Liver (tissue), 9 donors: ENCODE measurements around the gene SLC29A3. TPM values are rescaled to one million over a fixed set of nuclear protein-coding genes. Genes with fewer than 3 reads are reported as not detected.

ENCODE experiments used
- DNase-seq: peaks from one replicate; pipeline ENCODE4 v3.0.0-alpha.2; 2017; ENCODE audit warnings: low spot score
- H3K27ac ChIP-seq, 2 donors: one replicate each; pipeline ENCODE4 v1.7.0; 2013; ENCODE audit warnings: inconsistent platforms in 2 of 2, low read length in 2 of 2, control low read depth in 1 of 2, low read depth in 1 of 2, mild to moderate bottlenecking in 1 of 2
- H3K27me3 ChIP-seq, 4 donors: one replicate each; pipeline versions ENCODE4 v1.6.1 to v1.7.0; 2013; ENCODE audit warnings: low read length in 3 of 4, inconsistent platforms in 1 of 4, mild to moderate bottlenecking in 1 of 4, moderate library complexity in 1 of 4; ENCODE audit not compliant: control insufficient read depth in 4 of 4, insufficient read depth in 4 of 4
- H3K36me3 ChIP-seq, 4 donors: one replicate each; pipeline versions ENCODE4 v1.6.1 to v1.7.0; 2013; ENCODE audit warnings: low read length in 3 of 4, mild to moderate bottlenecking in 3 of 4, low read depth in 1 of 4, moderate library complexity in 1 of 4; ENCODE audit not compliant: control insufficient read depth in 4 of 4, insufficient read depth in 3 of 4
- H3K4me1 ChIP-seq, 4 donors: one replicate each; pipeline versions ENCODE4 v1.6.1 to v1.7.0; 2013; ENCODE audit warnings: low read length in 3 of 4, mild to moderate bottlenecking in 3 of 4, moderate library complexity in 1 of 4; ENCODE audit not compliant: control insufficient read depth in 4 of 4, insufficient read depth in 4 of 4
- H3K4me3 ChIP-seq, 3 donors: one replicate each; pipeline versions ENCODE4 v1.6.1 to v1.7.0; 2013; ENCODE audit warnings: low read length in 3 of 3, control low read depth in 1 of 3, low read depth in 1 of 3, mild to moderate bottlenecking in 1 of 3
- H3K9ac ChIP-seq, 2 donors: one replicate each; pipeline ENCODE4 v1.7.0; 2013; ENCODE audit warnings: low read length in 2 of 2, mild to moderate bottlenecking in 2 of 2, moderate library complexity in 2 of 2, control low read depth in 1 of 2, low read depth in 1 of 2
- H3K9me3 ChIP-seq, 4 donors: one replicate each; pipeline versions ENCODE4 v1.6.1 to v1.7.0; 2013; ENCODE audit warnings: low read length in 3 of 4; ENCODE audit not compliant: control insufficient read depth in 4 of 4
- ATF3 ChIP-seq: IDR thresholded peaks from 2 replicates; pipeline ENCODE4 v1.6.1; 2016; ENCODE audit warnings: antibody characterized with exemption
- CTCF ChIP-seq: fragments of 150-350 bp; IDR thresholded peaks from 2 replicates; pipeline ENCODE4 v1.5.1; 2017; ENCODE audit warnings: improper control_type of control experiment, low read depth, low read length; ENCODE audit not compliant: missing input control
- EGR1 ChIP-seq, 2 donors: IDR thresholded peaks; 2 replicates each; pipeline ENCODE4 v1.6.1; 2016 to 2018; ENCODE audit warnings: antibody characterized with exemption in 2 of 2, low read depth in 2 of 2
- FOXA1 ChIP-seq: IDR thresholded peaks from 2 replicates; pipeline ENCODE4 v1.6.1; 2016; ENCODE audit warnings: antibody characterized with exemption
- FOXA2 ChIP-seq: IDR thresholded peaks from 2 replicates; pipeline ENCODE4 v1.6.1; 2016; ENCODE audit warnings: antibody characterized with exemption
- GABPA ChIP-seq, 2 donors: IDR thresholded peaks in 1 of 2; conservative IDR thresholded peaks in 1 of 2; 2 replicates each; pipeline ENCODE4 v1.6.1; 2016; ENCODE audit warnings: antibody characterized with exemption in 2 of 2, mild to moderate bottlenecking in 1 of 2, moderate library complexity in 1 of 2
- HNF4A ChIP-seq, 2 donors: conservative IDR thresholded peaks; 2 replicates each; pipeline ENCODE4 v1.6.1; 2016; ENCODE audit warnings: antibody characterized with exemption in 2 of 2, mild to moderate bottlenecking in 2 of 2
- HNF4G ChIP-seq: IDR thresholded peaks from 2 replicates; pipeline ENCODE4 v1.6.1; 2016; ENCODE audit warnings: antibody characterized with exemption
- JUND ChIP-seq, 2 donors: IDR thresholded peaks; 2 replicates each; pipeline ENCODE4 v1.6.1; 2016; ENCODE audit warnings: antibody characterized with exemption in 2 of 2
- NR2F2 ChIP-seq: IDR thresholded peaks from 2 replicates; pipeline ENCODE4 v1.6.1; 2016; ENCODE audit warnings: antibody characterized with exemption
- RAD21 ChIP-seq, 2 donors: IDR thresholded peaks; 2 replicates each; pipeline ENCODE4 v1.6.1; 2016; ENCODE audit warnings: antibody characterized with exemption in 2 of 2, mild to moderate bottlenecking in 2 of 2
- RXRA ChIP-seq, 2 donors: IDR thresholded peaks; 2 replicates each; pipeline ENCODE4 v1.6.1; 2017 to 2018; ENCODE audit warnings: antibody characterized with exemption in 2 of 2, mild to moderate bottlenecking in 1 of 2
- TAF1 ChIP-seq: conservative IDR thresholded peaks from 2 replicates; pipeline ENCODE4 v1.6.1; 2016; ENCODE audit warnings: antibody characterized with exemption, mild to moderate bottlenecking
- YY1 ChIP-seq: IDR thresholded peaks from 2 replicates; pipeline ENCODE4 v1.6.1; 2016; ENCODE audit warnings: antibody characterized with exemption, mild to moderate bottlenecking
- ZBTB33 ChIP-seq: IDR thresholded peaks from 2 replicates; pipeline ENCODE4 v1.6.1; 2016; ENCODE audit warnings: antibody characterized with exemption
- WGBS: extraction: QIAGEN DNeasy Blood & Tissue Kit; methylation state at CpG from one replicate; pipeline ENCODE4 v1.1.7; 2013; 5-methylcytosine and 5-hydroxymethylcytosine counted together
- polyA plus RNA-seq, 2 donors: library from polyadenylated mRNA; stranded (reverse) in 1 of 2; unstranded in 1 of 2; fragments of 200-250 nt in 1 of 2; fragments of >200 nt in 1 of 2; fragmentation: Nextera tagmentation in 1 of 2; extraction: Ambion mirVana in 1 of 2; gene quantifications; one replicate each; pipeline versions ENCODE4 v1.2.1 to v1.2.3, GENCODE V29; 2013 to 2015
- total RNA-seq, 2 donors: library from RNA; depleted of rRNA; stranded (reverse); fragments of >200 nt; gene quantifications; one replicate each; pipeline ENCODE4 v1.2.3, GENCODE V29; 2014
- TF ChIP-seq, protein P1 (sequence below): IDR thresholded peaks from 2 replicates; pipeline ENCODE4 v1.6.1; 2016; ENCODE audit warnings: antibody characterized with exemption
- TF ChIP-seq, protein P2 (sequence below): IDR thresholded peaks from 2 replicates; pipeline ENCODE4 v1.6.1; 2016; ENCODE audit warnings: antibody characterized with exemption, mild to moderate bottlenecking
- donor health status: healthy.
- donor health status: healthy.
- donor health status: healthy.
- donor health status: healthy.
- donor health status: healthy.

The SLC29A3 gene
- total and polyA plus RNA-seq, 4 donors = 3.1 to 11.9 (median 5.3) TPM

DNA sequence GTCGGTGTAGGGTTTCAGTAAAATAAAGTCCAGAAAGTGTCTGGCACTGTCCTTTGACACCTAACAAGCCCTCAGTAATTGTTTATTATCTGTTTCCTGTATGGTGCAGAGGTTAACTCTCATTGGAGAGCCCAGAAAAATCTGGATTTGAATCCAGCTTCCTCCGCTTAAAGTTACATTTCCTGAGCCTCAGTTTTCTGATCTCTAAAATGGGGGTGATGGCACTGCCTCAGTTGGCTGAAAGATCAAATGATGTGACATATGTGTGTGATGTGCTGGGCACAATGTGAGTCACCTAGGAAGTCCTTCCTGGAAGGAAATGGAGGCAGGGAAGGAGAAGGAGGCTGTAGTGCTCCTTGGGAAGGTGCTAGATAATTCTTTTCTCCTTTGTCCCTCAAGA, 63.0 kb downstream of the SLC29A3 start:
- Histone ChIP-seq H3K4me3 (no peak overlapping the region), H3K9ac (no peak overlapping the region), H3K27ac (no peak overlapping the region), H3K4me1 (peaks cover 0 to 6% (median 4%) of the 10 kb centered on the region in 4 donors), H3K27me3 (no peaks in the 10 kb centered on the region), H3K9me3 (no peaks in the 10 kb centered on the region), H3K36me3 (no peaks in the 10 kb centered on the region)
- no peak for DNase-seq
- TF ChIP-seq HNF4G = no peak
- no peak for TF ChIP-seq HNF4A (conservative IDR thresholded peaks at IDR 0.05)
- TF ChIP-seq, protein P1, sequence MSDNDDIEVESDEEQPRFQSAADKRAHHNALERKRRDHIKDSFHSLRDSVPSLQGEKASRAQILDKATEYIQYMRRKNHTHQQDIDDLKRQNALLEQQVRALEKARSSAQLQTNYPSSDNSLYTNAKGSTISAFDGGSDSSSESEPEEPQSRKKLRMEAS = no peak
- TF ChIP-seq RAD21 (IDR thresholded peaks at IDR 0.05) = no peak
- TF ChIP-seq TAF1 = no peak
- no peak for TF ChIP-seq ZBTB33
- TF ChIP-seq RXRA (IDR thresholded peaks at IDR 0.05) = no peak
- TF ChIP-seq CTCF = no peak
- TF ChIP-seq GABPA (IDR thresholded peaks at IDR 0.05 in 1 of 2, conservative IDR thresholded peaks at IDR 0.05 in 1 of 2) = no peak
- no peak for TF ChIP-seq FOXA2
- no peak for TF ChIP-seq EGR1 (IDR thresholded peaks at IDR 0.05; ENCODE audit: low read depth in 2 of 2)
- TF ChIP-seq, protein P2, sequence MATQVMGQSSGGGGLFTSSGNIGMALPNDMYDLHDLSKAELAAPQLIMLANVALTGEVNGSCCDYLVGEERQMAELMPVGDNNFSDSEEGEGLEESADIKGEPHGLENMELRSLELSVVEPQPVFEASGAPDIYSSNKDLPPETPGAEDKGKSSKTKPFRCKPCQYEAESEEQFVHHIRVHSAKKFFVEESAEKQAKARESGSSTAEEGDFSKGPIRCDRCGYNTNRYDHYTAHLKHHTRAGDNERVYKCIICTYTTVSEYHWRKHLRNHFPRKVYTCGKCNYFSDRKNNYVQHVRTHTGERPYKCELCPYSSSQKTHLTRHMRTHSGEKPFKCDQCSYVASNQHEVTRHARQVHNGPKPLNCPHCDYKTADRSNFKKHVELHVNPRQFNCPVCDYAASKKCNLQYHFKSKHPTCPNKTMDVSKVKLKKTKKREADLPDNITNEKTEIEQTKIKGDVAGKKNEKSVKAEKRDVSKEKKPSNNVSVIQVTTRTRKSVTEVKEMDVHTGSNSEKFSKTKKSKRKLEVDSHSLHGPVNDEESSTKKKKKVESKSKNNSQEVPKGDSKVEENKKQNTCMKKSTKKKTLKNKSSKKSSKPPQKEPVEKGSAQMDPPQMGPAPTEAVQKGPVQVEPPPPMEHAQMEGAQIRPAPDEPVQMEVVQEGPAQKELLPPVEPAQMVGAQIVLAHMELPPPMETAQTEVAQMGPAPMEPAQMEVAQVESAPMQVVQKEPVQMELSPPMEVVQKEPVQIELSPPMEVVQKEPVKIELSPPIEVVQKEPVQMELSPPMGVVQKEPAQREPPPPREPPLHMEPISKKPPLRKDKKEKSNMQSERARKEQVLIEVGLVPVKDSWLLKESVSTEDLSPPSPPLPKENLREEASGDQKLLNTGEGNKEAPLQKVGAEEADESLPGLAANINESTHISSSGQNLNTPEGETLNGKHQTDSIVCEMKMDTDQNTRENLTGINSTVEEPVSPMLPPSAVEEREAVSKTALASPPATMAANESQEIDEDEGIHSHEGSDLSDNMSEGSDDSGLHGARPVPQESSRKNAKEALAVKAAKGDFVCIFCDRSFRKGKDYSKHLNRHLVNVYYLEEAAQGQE = no peak
- no peak for TF ChIP-seq JUND (IDR thresholded peaks at IDR 0.05)
- TF ChIP-seq ATF3 = no peak
- no peak for TF ChIP-seq NR2F2
- no peak for TF ChIP-seq YY1
- no peak for TF ChIP-seq FOXA1
- WGBS = 86% methylated on average over 2 of the region's 2 CpGs

- no peaks in the 10 kb centered on the region for H3K36me3 ChIP-seq
- no peaks in the 10 kb centered on the region for H3K9me3 ChIP-seq
- no peak for DNase-seq
- no peaks in the 10 kb centered on the region for H3K27me3 ChIP-seq
- H3K4me1 ChIP-seq = peaks cover 0 to 1% (median under 1%) of the 10 kb centered on the region in 4 donors
- WGBS = 57% methylated on average over 1 of the region's 1 CpG
- no peak overlapping the region for H3K9ac ChIP-seq
- no peak overlapping the region for H3K4me3 ChIP-seq
- no peak overlapping the region for H3K27ac ChIP-seq
- TF ChIP-seq TAF1 (no peak), FOXA2 (no peak), ATF3 (no peak), ZBTB33 (no peak)
- TF ChIP-seq, protein P2 = no peak
Observed at GRCh38 chr10:71382757-71383156, 63.7 kb downstream of the SLC29A3 start.
